HG02610 (cell line): ENCODE results near the gene ZNF454.

ENCODE experiments used
- ATAC-seq: cut with Tn5 transposase; IDR thresholded peaks from one replicate; pipeline ENCODE4 v1.9.1; 2021; ENCODE audit warnings: mild to moderate bottlenecking, moderate library complexity; ENCODE audit not compliant: unreplicated experiment

Gene ZNF454

GRCh38 chr5:178992291-178992895 is 51.4 kb downstream of the ZNF454 start:
- no peak for ATAC-seq

- ATAC-seq = no peak
These were observed 52.3 kb downstream of the ZNF454 start for GRCh38 chr5:178993236-178993765.

- no peak for ATAC-seq
These were observed 53.1 kb downstream of the ZNF454 start for GRCh38 chr5:178993955-178994579.

- no peak for ATAC-seq
These were observed 53.8 kb downstream of the ZNF454 start, which contains the start of gene GRM6 for GRCh38 chr5:178994580-178995340. Gene GRM6, minus strand, starts transcription at chr5:178995320. Its CDS starts 376 bp downstream, at chr5:178994944.

GRCh38 chr5:178995341-178995690 is 54.3 kb downstream of the ZNF454 start:
- no peak for ATAC-seq

- ATAC-seq = no peak
These were observed 55.2 kb downstream of the ZNF454 start for GRCh38 chr5:178996156-178996555.

GRCh38 chr5:178997191-178997590 is 56.2 kb downstream of the ZNF454 start:
- no peak for ATAC-seq

GRCh38 chr5:178998441-178998840 is 57.4 kb downstream of the ZNF454 start:
- ATAC-seq = no peak

- ATAC-seq = no peak
These were observed 65.6 kb downstream of the ZNF454 start for GRCh38 chr5:179006564-179006963.

- ATAC-seq = no peak
These were observed 67.7 kb downstream of the ZNF454 start for GRCh38 chr5:179008667-179009066.
